T1000 (cell line): Measurements from ENCODE around the gene RIPK3.
A peak's percentile ranks its signal among the peaks of the same experiment; 100 is the strongest.

Source experiments
- DNase-seq: peaks from one replicate; lab custom pipeline; 2025; ENCODE audit warnings: mixed read lengths; lab: John Stamatoyannopoulos, UW

Gene RIPK3

DNA sequence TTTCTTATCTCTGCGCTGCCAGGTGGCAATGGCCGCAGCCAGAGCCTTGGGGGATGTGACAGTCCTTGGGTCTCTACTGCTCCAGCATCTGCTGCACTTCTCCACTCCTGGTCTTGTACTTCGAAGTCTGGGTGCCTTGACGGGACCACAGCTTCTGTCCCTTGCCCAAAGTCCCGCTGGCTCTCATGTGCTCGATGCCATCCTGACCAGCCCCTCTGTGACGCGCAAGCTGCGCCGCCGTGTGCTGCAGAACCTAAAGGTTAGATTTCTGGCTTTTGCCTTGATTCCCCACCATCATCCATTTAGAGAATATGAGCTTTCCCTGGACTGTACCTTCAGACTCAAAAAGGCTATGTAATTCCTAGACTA lies 35.8 kb downstream of the RIPK3 start:
- DNase-seq, result no peak

DNA sequence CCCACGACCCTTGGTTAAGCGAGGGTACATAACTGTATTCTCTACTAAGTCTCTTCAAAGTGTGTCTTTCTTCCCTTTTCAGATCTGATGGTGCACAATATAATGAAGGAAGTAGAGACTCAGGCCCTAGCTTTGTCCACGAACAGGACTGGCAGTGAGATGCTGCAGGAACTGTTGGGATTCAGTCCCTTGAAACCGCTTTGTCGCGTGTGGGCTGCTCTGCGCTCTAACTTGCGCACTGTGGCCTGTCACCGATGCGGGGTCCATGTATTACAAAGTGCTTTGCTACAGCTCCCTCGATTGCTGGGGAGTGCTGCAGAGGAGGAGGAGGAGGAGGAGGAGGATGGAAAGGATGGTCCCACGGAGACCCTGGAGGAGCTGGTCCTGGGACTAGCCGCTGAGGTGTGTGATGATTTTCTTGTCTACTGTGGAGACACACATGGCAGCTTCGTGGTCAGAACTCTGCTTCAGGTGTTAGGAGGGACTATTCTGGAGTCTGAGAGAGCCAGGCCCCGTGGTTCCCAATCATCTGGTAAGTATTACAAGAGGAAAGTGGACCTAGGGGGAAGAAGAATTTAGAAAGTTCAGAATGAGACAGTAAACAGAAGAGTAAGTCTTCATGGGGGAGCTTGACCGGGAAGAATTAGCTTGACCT lies 39.3 kb downstream of the RIPK3 start:
- DNase-seq, result no peak

DNA sequence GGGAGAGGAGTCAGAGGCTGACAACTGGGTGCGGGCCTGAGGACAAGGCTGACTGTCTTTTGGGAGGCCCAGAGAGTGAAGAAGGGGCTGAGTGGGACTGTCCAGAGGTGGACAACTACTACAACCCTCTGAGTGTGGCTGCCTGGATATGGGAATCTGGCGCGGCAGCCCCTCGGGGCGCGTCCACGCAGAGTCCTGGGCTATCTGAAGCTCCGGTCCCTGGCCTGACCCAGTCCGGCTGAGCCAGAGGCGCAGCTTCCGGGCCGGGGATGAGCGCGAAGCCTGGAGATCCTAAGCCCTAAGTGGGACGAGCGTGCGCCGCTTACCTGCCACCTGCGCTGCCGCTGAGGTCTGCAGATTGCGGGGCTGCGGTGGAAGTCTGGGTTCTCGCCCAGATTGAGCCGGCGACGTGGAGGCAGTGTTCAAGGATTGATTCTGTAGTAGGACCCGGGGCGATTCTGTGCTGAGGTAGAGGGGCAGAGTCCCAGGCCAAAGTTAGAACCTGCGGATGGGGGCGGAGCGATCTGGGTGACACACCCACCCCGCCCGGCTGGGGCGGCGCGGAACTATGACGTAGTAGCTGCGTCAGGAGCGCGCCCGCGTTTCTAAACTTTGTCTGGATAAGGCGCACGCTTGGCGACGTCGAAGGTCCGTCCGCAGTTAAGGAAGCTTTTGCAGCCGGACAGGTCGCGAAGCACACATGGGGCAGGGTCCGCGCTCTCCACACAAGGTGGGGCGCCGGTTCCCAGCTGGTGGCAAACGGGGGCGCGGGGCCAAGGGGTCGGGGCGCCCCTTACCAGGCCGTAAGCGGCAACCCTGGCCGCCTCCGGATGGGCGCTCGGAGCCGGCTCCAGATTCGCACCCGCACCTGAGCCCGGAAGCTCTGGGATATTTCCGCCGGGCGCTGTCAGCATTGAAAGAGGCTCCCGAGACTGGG lies 40.3 kb downstream of the RIPK3 start, which contains the start of the genes DHRS1 and NOP9:
TSS of gene DHRS1 (minus strand) at position 526 of the 937 bp plus-strand sequence. CDS start 674 bp downstream, outside the sequence.
TSS of gene NOP9 (plus strand) at position 596 of the 937 bp plus-strand sequence. CDS start at position 701, 105 bp downstream.
- DNase-seq, result peak; percentile 75

DNA sequence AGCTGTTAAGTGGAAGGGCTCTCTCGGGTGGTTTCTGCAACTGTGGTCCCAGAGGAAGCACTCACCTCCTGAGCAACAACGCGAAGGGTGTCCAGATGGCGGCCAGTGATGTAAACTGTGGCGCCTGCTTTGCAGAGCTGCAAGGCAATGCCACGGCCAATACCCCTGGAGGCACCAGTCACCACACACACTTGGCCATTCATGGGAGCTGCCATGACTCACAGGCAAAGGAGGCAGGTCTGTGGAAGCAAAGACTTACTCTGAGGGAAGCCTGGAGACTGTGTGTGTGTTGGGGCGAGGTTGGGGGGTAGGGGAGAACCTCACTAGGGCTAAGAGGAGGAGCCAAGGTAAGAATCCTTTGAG lies 40.9 kb downstream of the RIPK3 start:
- peak; percentile 55 for DNase-seq

DNA sequence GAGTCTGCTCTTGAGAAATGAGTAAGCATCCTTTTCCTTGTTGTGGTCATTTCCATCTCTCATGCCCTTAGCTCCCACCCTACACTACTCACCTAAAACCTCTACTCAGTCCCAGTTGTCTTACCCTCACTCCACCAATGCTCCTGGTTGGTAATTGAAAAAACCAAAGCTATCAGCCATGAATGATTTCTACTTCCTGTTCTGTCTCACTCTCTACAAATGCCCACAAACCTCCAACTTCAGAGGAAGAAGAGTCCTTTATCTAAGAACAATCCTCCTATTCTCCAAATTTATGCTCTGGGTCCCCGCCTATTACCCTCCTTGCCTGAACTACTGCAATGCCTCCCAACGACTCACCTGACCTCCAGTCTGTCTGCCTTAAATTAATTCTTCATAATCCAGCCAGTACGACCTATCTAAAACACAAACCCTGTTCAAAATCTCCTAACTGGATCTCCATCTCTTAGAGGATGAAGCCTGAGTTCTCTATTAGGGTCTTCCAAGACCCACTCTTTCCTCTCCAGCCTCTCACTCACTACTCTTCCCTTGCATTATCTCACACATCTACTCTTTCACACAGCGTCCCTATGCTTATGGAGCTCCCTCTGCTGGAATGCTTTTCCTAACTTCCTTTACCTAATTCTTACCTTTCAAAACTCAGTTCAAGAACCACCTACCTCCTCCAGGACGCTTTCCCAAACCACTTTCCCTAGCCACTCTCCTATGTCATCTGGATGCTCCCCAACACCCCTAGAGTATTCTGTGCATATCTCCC lies 42.4 kb downstream of the RIPK3 start:
- DNase-seq, result no peak

DNA sequence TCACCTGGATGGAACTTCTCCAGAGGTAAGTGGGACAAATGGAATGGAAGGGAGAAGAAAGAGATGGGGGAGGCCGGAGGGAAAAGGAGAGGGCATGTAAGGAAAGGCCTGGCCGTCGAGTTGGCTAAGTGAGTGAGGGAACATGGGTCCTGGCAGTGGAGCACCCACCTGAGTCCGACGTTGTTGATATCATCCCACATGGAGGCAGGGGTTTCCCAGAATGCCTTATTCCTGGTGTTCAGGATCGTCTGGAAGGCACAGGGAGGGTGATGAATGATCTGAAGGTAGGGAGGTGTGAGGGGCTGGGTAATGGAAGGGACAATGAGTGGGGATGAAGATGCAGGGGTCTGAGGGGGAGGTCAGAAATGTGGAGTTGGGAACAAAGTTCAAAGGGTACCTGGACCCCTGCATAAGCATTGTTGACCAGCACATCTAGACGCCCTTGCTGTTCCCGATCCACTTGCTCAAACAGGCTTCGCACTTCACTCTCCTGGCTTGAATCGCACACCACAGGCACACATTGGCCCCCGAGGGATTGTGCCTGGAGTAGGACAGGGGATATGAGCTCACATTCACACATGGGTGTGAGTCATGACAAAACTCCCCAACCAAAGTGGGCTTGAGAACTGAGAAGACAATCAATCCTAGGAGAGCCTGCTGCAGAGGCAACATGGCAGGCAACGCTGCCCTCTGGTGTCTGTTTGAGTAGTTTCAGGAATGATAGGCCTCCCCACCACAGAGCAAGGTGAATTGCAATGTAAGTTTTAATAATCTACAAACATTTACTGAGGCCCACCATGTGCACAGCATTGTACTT lies 43.2 kb downstream of the RIPK3 start:
- DNase-seq, result peak; percentile 56

DNA sequence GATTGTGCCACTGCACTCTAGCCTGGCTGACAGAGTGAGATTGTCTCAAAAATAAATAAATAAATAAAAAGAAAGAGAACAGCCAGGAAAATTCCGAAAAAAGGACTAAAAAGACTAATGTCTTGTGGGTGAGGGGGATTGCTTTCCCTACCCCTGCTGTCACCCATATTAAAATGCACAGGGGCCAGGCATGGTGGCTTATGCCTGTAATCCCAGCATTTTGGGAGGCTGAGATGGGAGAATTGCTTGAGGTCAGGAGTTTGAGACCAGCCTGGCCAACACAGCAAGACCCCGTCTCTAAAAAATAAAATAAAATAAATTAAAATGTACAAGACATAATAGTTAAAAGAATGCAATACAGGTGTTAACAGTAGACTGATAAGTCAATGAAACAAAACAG lies 46.3 kb downstream of the RIPK3 start:
- DNase-seq, result no peak

DNA sequence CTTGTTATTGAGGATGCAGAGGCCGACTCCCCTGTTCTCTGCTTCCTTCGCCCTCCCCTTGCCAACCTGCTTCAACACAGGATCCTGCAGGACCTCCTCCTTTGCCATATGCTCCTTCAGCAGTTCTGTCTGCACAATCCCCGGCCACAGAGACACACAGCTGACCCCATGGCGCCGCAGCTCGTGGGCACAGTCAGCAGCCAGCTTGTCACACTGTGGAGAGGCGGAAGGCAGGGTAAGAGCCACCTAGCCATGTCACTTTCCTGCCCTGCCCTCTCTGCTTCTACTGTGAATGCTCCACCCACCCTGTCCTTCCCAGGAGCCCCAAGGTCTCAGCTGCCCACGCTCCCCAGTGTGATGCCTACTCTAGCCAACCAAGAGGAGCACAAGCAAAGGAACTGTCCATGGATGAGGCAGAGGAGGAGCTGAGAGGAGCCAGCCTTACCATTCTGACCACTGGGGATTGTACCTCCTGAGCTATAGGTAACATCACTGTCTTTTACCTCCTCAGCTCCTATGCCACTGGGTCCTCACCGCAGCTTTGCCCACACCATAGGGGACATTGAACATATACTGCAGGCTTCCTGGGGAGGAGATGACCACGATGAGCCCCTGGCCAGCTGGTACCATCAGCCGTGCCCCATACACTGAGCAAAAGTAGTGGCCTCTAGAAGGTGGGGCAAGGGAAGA lies 47.5 kb downstream of the RIPK3 start:
- no peak for DNase-seq

DNA sequence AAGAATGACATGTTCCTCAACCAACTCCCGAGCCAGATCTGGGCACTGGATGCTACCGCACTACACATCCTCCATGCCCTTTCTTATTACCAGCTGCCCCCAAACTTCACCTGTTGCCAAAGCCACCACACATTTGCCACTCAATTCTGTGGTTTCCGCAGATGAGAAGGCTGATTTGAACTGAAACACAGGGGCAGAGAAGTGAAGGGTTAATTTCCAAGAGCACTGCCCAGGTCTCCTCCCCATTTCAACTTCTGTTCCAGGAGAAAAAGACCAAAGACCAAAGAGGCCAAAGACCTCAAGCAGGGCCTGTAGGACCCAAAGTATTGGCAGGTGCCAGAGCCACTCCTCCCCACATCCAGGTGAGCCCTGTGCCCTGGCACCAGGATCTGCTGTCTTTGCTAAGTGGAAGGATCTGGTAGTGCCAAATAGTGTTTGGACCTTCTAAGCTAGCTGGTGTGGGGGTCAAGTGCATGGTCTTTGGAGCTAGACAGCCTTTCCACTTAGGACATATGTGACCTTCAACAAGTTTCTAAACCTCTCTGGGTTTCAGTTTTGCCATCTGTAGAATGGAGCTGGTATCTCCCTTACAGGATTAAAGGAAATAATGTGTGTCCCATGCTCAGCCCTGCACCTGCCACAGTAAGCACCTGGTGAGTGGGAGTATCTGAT lies 48.2 kb downstream of the RIPK3 start:
- DNase-seq, result no peak

DNA sequence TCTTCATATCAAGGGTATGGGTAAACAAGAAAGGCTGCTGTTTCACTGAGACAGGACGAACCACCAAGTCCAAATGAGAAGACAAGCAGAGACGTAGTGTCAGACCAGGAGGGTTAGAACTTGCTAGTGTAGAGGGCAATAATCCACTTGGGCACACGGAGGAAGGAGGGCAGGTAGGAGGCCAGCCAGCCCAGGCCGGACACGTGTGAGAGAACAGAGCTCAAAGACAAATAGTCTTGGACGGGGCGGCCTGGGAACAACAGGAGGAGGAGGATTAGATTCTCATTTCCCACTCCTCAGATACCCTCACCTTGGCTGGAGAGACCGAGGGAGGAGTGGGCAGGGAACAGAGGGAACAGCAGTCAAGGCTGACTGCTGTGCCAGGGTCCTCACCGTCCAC lies 49.0 kb downstream of the RIPK3 start:
- DNase-seq, result no peak

DNA sequence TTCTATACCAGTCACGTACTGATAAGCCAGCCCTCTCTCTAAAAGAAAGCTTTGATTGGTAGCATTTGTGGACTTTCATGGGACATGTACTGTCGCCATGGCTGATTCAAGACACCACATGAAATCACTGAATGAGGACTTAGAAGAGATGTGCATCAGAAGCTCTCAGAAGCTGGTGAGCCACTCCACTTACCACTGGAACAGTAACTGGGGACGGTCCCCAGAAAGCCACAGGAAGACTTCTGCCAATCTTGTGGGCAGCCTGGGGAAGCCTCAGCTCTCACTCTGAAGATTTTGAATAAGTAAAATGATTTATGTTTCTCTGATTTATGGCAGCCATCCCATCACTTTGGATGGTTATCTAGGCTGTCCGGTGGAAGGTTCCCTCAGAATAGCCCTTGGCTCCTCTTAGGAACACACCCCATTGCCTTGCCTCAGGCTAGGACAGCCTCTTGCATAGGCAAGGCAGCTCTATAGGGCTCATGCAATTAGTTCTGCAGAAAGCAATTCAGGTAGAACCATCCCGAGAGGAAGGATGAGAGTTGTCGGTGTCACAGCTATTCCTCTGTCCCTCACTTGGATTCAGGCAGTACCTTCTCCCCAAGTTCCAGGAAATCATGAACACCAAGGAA lies 50.0 kb downstream of the RIPK3 start:
- no peak for DNase-seq

DNA sequence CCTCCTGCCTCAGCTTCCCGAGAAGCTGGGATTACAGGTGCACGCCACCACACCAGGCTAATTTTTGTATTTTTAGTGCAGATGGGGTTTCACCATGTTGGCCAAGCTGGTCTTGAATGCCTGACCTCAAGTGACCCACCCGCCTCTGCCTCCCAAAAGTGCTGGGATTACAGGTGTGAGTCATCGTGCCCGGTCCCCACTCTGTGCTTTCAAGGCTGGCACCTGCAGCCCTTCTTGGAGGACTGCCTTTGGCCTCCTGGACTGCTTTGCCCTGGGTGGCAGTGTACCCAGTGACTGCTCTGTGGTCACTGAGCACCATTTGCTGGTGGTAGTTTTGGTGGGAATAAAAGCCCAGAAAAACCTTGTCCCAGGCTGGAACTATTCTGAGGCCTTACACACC lies 52.8 kb downstream of the RIPK3 start:
- no peak for DNase-seq
